Measurements from ENCODE around the gene DAAM1. TPM values are rescaled to one million over a fixed set of nuclear protein-coding genes. Genes with fewer than 3 reads are reported as not detected.

Gene DAAM1
- total RNA-seq, 1 donor from 2014 or later: 38.0 TPM

DNA sequence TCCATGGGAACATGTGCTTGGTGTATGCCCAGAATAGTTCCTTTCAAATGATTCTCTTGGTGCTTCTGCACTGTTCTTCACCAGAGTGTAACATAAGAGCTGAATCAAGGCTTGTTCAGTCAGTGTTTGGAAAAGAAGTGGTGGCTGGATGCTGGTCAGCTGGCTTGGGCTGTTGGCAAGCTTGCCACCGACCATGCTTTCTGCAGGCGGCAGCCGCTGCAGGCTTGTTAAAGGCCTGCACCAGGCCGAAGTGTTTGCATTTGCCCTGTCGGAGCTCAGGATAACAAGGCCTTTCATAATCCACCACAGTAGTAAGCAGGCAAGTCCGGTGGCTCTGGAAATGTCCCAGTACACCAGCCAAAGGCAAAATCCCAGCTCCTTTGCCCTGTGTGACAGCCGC, 26.9 kb downstream of the DAAM1 start:
- TF ChIP-seq, protein P1, sequence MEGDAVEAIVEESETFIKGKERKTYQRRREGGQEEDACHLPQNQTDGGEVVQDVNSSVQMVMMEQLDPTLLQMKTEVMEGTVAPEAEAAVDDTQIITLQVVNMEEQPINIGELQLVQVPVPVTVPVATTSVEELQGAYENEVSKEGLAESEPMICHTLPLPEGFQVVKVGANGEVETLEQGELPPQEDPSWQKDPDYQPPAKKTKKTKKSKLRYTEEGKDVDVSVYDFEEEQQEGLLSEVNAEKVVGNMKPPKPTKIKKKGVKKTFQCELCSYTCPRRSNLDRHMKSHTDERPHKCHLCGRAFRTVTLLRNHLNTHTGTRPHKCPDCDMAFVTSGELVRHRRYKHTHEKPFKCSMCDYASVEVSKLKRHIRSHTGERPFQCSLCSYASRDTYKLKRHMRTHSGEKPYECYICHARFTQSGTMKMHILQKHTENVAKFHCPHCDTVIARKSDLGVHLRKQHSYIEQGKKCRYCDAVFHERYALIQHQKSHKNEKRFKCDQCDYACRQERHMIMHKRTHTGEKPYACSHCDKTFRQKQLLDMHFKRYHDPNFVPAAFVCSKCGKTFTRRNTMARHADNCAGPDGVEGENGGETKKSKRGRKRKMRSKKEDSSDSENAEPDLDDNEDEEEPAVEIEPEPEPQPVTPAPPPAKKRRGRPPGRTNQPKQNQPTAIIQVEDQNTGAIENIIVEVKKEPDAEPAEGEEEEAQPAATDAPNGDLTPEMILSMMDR (IDR thresholded peaks at IDR 0.05; ENCODE audit: insufficient read depth, low read depth, low read length): no peak
- no peaks in the 10 kb centered on the region for H3K27me3 ChIP-seq (ENCODE audit: insufficient read depth, low read length)
- Mint-ChIP-seq H3K9me3 (ENCODE audit: unreplicated experiment) (no peaks in the 10 kb centered on the region), H3K27me3 (ENCODE audit: low read depth, unreplicated experiment) (no peaks in the 10 kb centered on the region), H3K36me3 (ENCODE audit: low read depth, unreplicated experiment) (no peaks in the 10 kb centered on the region), H3K4me3 (ENCODE audit: unreplicated experiment) (no peak overlapping the region), H3K4me1 (ENCODE audit: low read depth, unreplicated experiment) (peaks cover 35% of the 10 kb centered on the region), H3K27ac (ENCODE audit: unreplicated experiment) (no peak overlapping the region)
- peaks cover 67% of the 10 kb centered on the region for H3K79me2 ChIP-seq (ENCODE audit: insufficient read depth, low read length)
- no peak overlapping the region for H3K4me2 ChIP-seq (ENCODE audit: low read length)
- peaks cover 38% of the 10 kb centered on the region for H4K20me1 ChIP-seq (ENCODE audit: insufficient read depth, low read length)
- no peaks in the 10 kb centered on the region for H3K36me3 ChIP-seq (ENCODE audit: insufficient read depth, low read length)
- no peaks in the 10 kb centered on the region for H3K9me3 ChIP-seq (ENCODE audit: insufficient read depth, low read depth, low read length)
- H3K4me1 ChIP-seq (ENCODE audit: insufficient read depth, low read length): peaks cover 5% of the 10 kb centered on the region
- peak; percentile 66 for DNase-seq (ENCODE audit: low read depth)
- no peak for FAIRE-seq
- H2AFZ ChIP-seq (ENCODE audit: low read depth, low read length): no peak overlapping the region
- H3K9ac ChIP-seq (ENCODE audit: low read length): no peak overlapping the region
- H3K27ac ChIP-seq (ENCODE audit: low read depth, low read length): no peak overlapping the region
- H3K4me3 ChIP-seq (ENCODE audit: insufficient read depth, low read depth, low read length): no peak overlapping the region

DNA sequence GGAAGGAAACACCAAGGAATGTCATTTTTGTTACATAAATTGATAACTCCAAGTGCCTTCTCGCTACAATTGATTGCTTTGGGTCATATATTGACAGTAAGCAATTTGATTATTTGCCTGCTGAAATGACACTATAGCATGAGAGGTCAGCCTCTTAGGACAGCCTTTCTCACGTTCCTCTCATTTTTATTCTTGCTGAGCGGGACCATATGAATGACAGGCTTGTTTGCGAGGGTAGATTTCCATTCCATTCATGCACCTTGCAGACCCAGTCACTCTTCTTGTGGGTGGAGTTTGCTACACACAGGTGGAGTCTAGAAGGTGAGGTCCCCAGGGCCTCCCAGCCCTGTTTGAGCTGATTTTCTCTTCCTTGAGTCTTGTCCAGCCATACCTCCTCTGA, 27.3 kb downstream of the DAAM1 start:
- peaks cover 66% of the 10 kb centered on the region for H3K79me2 ChIP-seq (ENCODE audit: insufficient read depth, low read length)

DNA sequence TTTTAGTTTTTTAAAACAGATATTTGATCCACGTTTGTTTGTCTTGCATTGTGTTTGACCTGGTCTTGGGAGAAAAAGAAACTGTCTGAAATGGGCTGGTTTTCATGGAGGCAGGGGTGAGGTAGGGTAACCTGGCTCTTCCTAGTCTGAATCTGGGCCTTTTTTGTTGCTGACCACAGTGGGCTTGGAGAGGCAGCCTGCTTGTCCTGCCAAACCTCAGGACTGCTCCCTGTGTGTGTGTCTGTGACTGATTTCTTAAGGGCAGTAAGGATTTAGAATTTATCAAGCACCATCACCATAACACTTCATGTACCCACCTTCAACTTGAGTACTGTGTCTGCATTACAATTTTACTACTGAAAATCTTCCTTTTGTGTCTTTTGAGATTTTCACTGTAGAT, 28.5 kb downstream of the DAAM1 start:
- no peak overlapping the region for H2AFZ ChIP-seq (ENCODE audit: low read depth, low read length)
- H3K4me2 ChIP-seq (ENCODE audit: low read length): no peak overlapping the region
- H3K27me3 Mint-ChIP-seq (ENCODE audit: low read depth, unreplicated experiment): no peaks in the 10 kb centered on the region
- H3K4me3 ChIP-seq (ENCODE audit: insufficient read depth, low read depth, low read length): no peak overlapping the region
- no peaks in the 10 kb centered on the region for H3K9me3 Mint-ChIP-seq (ENCODE audit: unreplicated experiment)
- no peak overlapping the region for H3K9ac ChIP-seq (ENCODE audit: low read length)
- DNase-seq (ENCODE audit: low read depth) (peak; percentile 45), FAIRE-seq (no peak)
- no peaks in the 10 kb centered on the region for H3K27me3 ChIP-seq (ENCODE audit: insufficient read depth, low read length)
- TF ChIP-seq, protein P1 (IDR thresholded peaks at IDR 0.05; ENCODE audit: insufficient read depth, low read depth, low read length): no peak
- no peak for TF ChIP-seq EZH2 (IDR thresholded peaks at IDR 0.05; ENCODE audit: insufficient read depth, low read length)
- H3K4me1 Mint-ChIP-seq (ENCODE audit: low read depth, unreplicated experiment): peaks cover 39% of the 10 kb centered on the region
- no peaks in the 10 kb centered on the region for H3K9me3 ChIP-seq (ENCODE audit: insufficient read depth, low read depth, low read length)
- no peak overlapping the region for H3K27ac ChIP-seq (ENCODE audit: low read depth, low read length)
- no peak overlapping the region for H3K4me3 Mint-ChIP-seq (ENCODE audit: unreplicated experiment)
- H4K20me1 ChIP-seq (ENCODE audit: insufficient read depth, low read length): peaks cover 50% of the 10 kb centered on the region
- H3K36me3 Mint-ChIP-seq (ENCODE audit: low read depth, unreplicated experiment): peaks cover 4% of the 10 kb centered on the region
- peaks cover 5% of the 10 kb centered on the region for H3K4me1 ChIP-seq (ENCODE audit: insufficient read depth, low read length)
- H3K36me3 ChIP-seq (ENCODE audit: insufficient read depth, low read length): no peaks in the 10 kb centered on the region
- H3K79me2 ChIP-seq (ENCODE audit: insufficient read depth, low read length): peaks cover 70% of the 10 kb centered on the region
- H3K27ac Mint-ChIP-seq (ENCODE audit: unreplicated experiment): no peak overlapping the region

More for the DNA sequence above, 27.3 kb downstream of the DAAM1 start:
- Histone ChIP-seq H3K4me2 (ENCODE audit: low read length) (no peak overlapping the region), H3K36me3 (ENCODE audit: insufficient read depth, low read length) (no peaks in the 10 kb centered on the region), H3K9me3 (ENCODE audit: insufficient read depth, low read depth, low read length) (no peaks in the 10 kb centered on the region), H3K9ac (ENCODE audit: low read length) (no peak overlapping the region), H3K27me3 (ENCODE audit: insufficient read depth, low read length) (no peaks in the 10 kb centered on the region), H3K4me3 (ENCODE audit: insufficient read depth, low read depth, low read length) (no peak overlapping the region), H3K4me1 (ENCODE audit: insufficient read depth, low read length) (peaks cover 5% of the 10 kb centered on the region), H3K27ac (ENCODE audit: low read depth, low read length) (no peak overlapping the region), H2AFZ (ENCODE audit: low read depth, low read length) (no peak overlapping the region), H4K20me1 (ENCODE audit: insufficient read depth, low read length) (peaks cover 42% of the 10 kb centered on the region)
- no peaks in the 10 kb centered on the region for H3K36me3 Mint-ChIP-seq (ENCODE audit: low read depth, unreplicated experiment)
- H3K27me3 Mint-ChIP-seq (ENCODE audit: low read depth, unreplicated experiment): no peaks in the 10 kb centered on the region
- DNase-seq (ENCODE audit: low read depth) (no peak), FAIRE-seq (no peak)
- peaks cover 35% of the 10 kb centered on the region for H3K4me1 Mint-ChIP-seq (ENCODE audit: low read depth, unreplicated experiment)
- H3K4me3 Mint-ChIP-seq (ENCODE audit: unreplicated experiment): no peak overlapping the region
- no peak overlapping the region for H3K27ac Mint-ChIP-seq (ENCODE audit: unreplicated experiment)
- no peak for TF ChIP-seq EZH2 (IDR thresholded peaks at IDR 0.05; ENCODE audit: insufficient read depth, low read length)
- TF ChIP-seq, protein P1 (IDR thresholded peaks at IDR 0.05; ENCODE audit: insufficient read depth, low read depth, low read length): no peak
- H3K9me3 Mint-ChIP-seq (ENCODE audit: unreplicated experiment): no peaks in the 10 kb centered on the region

All from astrocyte (in vitro differentiated cells and primary cell).